ENCODE data around the gene ZCCHC18. TPM values are rescaled to one million over a fixed set of nuclear protein-coding genes. Genes with fewer than 3 reads are reported as not detected.

ZCCHC18 gene
- total and polyA plus RNA-seq, 2 of the 4 experiments (the other 2 are of a cell fraction), result 0.36 to 1.5 TPM

DNA sequence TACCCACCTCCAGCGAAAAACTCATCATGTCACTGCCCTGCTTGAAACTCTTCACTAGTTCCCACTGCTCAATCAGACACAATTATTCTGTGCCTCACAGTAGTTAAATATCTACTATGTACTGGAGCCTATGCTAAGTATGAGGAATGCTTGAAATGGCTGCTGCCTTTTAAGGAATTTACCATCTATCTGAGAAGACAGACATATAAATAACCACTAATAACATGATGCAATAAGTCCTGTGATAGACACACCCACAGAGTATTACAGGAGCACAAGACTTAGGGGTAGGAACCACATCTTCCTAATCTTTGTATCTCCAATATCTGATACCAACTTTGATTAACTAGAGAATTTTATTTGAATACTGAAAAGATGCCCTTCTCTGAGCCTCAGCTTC, 23.4 kb downstream of the ZCCHC18 start:
- CTCF ChIA-PET, result no interaction called here
- 0 out of 4 replicates have a peak, but pooled peaks cover 0 to 11% of the 10 kb centered on the region in 2 experiments for H3K79me1 ChIP-seq (ENCODE audit: low read depth in 1 of 2, low read length in 2 of 2)

More for the DNA sequence above, 23.4 kb downstream of the ZCCHC18 start:
- ATAC-seq (ENCODE audit: low read depth) (peak; percentile 19), DNase-seq (no peak)
- Histone ChIP-seq H3K9me1 (ENCODE audit: insufficient read depth, low read length) (0 out of 2 replicates have a peak, but pooled peaks cover 4% of the 10 kb centered on the region), H3K27me3 (ENCODE audit: control insufficient read depth, insufficient read depth, low read length) (peaks cover 2% of the 10 kb centered on the region; the same call in 1 of the 2 replicates), H2AK9ac (replicated peaks; ENCODE audit: low read depth, low read length, poor library complexity) (peak overlapping the region; percentile 5), H2AFZ (replicated peaks; ENCODE audit: low read length, poor library complexity) (no peak overlapping the region), H2BK120ac (ENCODE audit: low read depth, low read length) (no peak overlapping the region), H3K27ac (ENCODE audit: insufficient read depth, low read length) (no peak overlapping the region), H4K20me1 (ENCODE audit: insufficient read depth, low read length) (no peaks in the 10 kb centered on the region), H4K8ac (ENCODE audit: low read depth in 2 of 2, low read length in 2 of 2) (peak overlapping the region; percentile 31 to 65), H2AK5ac (ENCODE audit: low read depth, low read length) (peak overlapping the region; percentile 51; the same call in 1 of the 2 replicates), H3K14ac (replicated peaks; ENCODE audit: low read depth, low read length) (no peak overlapping the region), H3K23ac (ENCODE audit: low read depth, low read length) (no peak overlapping the region), H4K91ac (ENCODE audit: insufficient read depth, low read depth, low read length) (peak overlapping the region; percentile 68), H4K5ac (ENCODE audit: low read depth, low read length) (peak overlapping the region; percentile 68; the same call in 1 of the 2 replicates), H2BK15ac (ENCODE audit: low read depth, low read length) (peak overlapping the region; percentile 71; the same call in 2 of the 3 replicates), H3K4me1 (ENCODE audit: control insufficient read depth, insufficient read depth, low read length) (peaks cover 2% of the 10 kb centered on the region; the same call in 1 of the 2 replicates), H3K36me3 (ENCODE audit: control insufficient read depth, insufficient read depth, low read length) (no peaks in the 10 kb centered on the region), H3K9ac (ENCODE audit: low read depth, low read length) (no peak overlapping the region), H3K18ac (ENCODE audit: low read depth, low read length) (no peak overlapping the region), H3K4me3 (ENCODE audit: insufficient read depth, low read depth, low read length) (no peak overlapping the region), H3K56ac (ENCODE audit: extremely low read depth, insufficient read depth, low read length) (no peak overlapping the region), H2BK20ac (ENCODE audit: low read depth, low read length) (no peak overlapping the region), H3K9me3 (ENCODE audit: control insufficient read depth, insufficient read depth, low read length) (no peaks in the 10 kb centered on the region), H2BK5ac (ENCODE audit: low read depth, low read length, poor library complexity, severe bottlenecking) (no peak overlapping the region), H3K4me2 (ENCODE audit: low read depth, low read length) (no peak overlapping the region), H3K4ac (ENCODE audit: low read depth, low read length) (peak overlapping the region; percentile 51; the same call in 1 of the 2 replicates)
- in situ Hi-C loops (cut with MboI; ENCODE audit: low sequenced_read_pairs), result loop anchor here (25.0 kb wide), 2 partner anchors 448 to 598 kb away; partner anchors contain the start of gene MORF4L2
- no TSS peak for BruUV-seq (replicated peaks)
- TF ChIP-seq CEBPB (IDR thresholded peaks at IDR 0.05; ENCODE audit: low read depth, low read length) (peak; percentile 58), RAD21 (IDR thresholded peaks at IDR 0.05; ENCODE audit: low read length) (no peak)
- WGBS, 2 experiments (ENCODE audit: extremely low coverage in 2 of 2, insufficient read length in 1 of 2), result no CpG with 5 or more reads among the region's 1 CpG
- intact Hi-C loops (cut with micrococcal nuclease), result loop anchor here (1.0 to 5.0 kb wide), 5 partner anchors 23 to 602 kb away; partner anchors contain the start of genes MORF4L2 and ZCCHC18
- dilution Hi-C loops (cut with HindIII; ENCODE audit: low sequenced_read_pairs, unreplicated experiment), result no loop called here
- POLR2A ChIA-PET (ENCODE audit: unreplicated experiment), result no interaction called here
